Measurements from ENCODE around the gene CX3CL1.

Gene CX3CL1

DNA sequence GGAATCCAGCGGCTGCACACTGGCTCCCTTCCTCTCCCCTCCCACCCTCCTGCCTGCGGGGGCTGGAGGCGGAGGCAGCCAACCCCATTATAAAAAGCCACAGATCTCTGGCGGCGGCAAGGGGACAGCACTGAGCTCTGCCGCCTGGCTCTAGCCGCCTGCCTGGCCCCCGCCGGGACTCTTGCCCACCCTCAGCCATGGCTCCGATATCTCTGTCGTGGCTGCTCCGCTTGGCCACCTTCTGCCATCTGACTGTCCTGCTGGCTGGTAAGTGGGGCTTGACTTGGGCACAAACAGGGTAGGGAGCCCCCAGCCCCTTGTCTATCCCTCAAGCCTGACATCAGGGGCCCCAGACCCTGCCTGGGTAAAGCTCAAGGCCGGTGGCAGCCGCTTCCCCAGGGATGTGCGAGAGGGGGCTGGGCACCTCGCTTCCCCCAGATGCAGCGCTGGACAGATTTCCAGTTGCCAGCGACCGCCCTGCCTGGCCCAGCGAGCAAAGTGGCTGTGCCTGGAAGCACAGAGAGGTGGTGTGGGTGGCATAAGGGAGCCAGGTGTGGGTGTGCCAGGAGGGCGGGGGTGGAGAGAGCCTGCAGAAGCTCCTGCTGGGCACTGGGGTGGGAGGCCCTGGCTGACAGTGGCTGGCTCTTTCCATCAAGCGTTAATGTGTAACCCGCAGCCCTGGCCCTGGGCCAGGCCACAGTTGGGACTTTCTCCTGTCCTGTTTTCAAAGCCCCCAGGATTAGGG, at the start of gene CX3CL1:
Gene CX3CL1, plus strand, starts transcription at position 119 of the 745 bp plus-strand sequence. Its CDS starts 79 bp downstream, at position 198.
- DNase-seq (ENCODE audit: low read depth), result no peak
- TF ChIP-seq, protein P1, sequence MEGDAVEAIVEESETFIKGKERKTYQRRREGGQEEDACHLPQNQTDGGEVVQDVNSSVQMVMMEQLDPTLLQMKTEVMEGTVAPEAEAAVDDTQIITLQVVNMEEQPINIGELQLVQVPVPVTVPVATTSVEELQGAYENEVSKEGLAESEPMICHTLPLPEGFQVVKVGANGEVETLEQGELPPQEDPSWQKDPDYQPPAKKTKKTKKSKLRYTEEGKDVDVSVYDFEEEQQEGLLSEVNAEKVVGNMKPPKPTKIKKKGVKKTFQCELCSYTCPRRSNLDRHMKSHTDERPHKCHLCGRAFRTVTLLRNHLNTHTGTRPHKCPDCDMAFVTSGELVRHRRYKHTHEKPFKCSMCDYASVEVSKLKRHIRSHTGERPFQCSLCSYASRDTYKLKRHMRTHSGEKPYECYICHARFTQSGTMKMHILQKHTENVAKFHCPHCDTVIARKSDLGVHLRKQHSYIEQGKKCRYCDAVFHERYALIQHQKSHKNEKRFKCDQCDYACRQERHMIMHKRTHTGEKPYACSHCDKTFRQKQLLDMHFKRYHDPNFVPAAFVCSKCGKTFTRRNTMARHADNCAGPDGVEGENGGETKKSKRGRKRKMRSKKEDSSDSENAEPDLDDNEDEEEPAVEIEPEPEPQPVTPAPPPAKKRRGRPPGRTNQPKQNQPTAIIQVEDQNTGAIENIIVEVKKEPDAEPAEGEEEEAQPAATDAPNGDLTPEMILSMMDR (IDR thresholded peaks at IDR 0.05; ENCODE audit: control insufficient read depth, insufficient read depth, low read depth, low read length, missing control alignments), result no peak
- H3K4me3 ChIP-seq (ENCODE audit: control insufficient read depth, low read depth, low read length), result no peak within 1 kb of the TSS

DNA sequence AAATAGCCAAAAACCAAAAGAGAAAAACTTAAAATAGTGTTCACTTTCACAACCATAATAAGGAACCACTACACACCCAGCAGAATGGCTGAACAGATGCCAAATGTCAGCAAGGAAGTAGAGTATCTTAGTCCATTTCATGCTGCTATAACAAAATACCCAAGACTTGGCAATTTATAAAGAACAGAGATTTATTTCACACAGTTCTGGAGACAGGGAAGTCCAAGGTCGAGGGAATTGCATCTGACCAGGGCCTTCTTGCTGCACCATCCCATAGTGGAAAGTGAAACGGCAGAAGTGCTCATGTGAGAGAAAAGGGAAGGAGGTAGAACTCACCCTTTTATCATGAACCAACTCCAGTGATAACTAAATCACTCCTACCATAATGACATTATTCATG, 47.5 kb upstream of the CX3CL1 start:
- DNase-seq (ENCODE audit: low read depth), result no peak
- TF ChIP-seq, protein P1 (IDR thresholded peaks at IDR 0.05; ENCODE audit: control insufficient read depth, insufficient read depth, low read depth, low read length, missing control alignments), result no peak
- H3K4me3 ChIP-seq (ENCODE audit: control insufficient read depth, low read depth, low read length), result no peak overlapping the region

DNA sequence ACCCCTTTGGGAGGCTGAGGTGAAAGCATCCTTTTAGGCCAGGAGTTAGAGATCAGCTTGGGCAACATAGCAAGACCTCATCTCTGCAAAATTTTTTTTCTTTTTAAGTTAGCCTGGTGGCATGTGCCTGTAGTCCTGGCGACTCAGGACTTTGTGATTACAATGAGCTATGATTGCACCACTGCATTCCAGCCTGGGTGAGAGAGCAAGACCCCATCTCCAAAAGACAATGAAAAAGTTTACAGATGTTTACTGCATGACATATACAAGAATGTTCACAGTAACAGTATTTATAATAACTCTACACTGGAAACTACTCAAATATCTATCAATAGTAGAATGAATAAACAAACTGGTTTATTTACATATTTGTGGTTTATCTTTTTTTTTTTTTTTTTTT, 46.8 kb upstream of the CX3CL1 start:
- H3K4me3 ChIP-seq (ENCODE audit: control insufficient read depth, low read depth, low read length), result no peak overlapping the region
- TF ChIP-seq, protein P1 (IDR thresholded peaks at IDR 0.05; ENCODE audit: control insufficient read depth, insufficient read depth, low read depth, low read length, missing control alignments), result no peak
- no peak for DNase-seq (ENCODE audit: low read depth)

DNA sequence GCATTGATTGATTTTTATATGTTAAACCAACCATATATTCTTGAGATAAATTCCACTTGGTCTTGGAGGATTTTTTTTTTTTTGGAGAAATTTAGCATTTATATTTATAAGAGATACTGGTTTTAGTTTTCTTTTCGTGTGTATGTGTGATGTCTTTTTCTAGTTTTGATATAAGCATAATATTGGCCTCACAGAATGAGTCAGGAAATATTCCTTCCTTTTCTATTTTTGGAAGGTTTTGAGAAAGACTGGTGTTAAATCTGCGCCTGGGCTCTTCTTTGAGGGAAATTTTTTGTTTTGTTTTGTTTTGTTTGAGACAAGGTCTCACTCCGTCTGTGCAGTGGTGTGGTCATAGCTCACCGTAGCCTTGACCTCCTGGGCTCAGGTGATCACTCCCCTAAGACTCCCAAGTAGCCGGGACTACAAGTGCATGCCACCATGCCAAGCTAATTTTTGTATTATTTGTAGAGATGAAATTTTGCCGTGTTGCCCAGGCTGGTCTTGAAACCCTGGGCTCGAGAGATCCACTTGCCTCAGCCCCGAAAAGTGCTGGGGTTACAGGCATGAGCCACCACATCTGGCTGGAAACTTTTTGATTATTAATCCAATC, 42.5 kb upstream of the CX3CL1 start:
- H3K4me3 ChIP-seq (ENCODE audit: control insufficient read depth, low read depth, low read length), result no peak overlapping the region
- no peak for DNase-seq (ENCODE audit: low read depth)
- TF ChIP-seq, protein P1 (IDR thresholded peaks at IDR 0.05; ENCODE audit: control insufficient read depth, insufficient read depth, low read depth, low read length, missing control alignments), result no peak

DNA sequence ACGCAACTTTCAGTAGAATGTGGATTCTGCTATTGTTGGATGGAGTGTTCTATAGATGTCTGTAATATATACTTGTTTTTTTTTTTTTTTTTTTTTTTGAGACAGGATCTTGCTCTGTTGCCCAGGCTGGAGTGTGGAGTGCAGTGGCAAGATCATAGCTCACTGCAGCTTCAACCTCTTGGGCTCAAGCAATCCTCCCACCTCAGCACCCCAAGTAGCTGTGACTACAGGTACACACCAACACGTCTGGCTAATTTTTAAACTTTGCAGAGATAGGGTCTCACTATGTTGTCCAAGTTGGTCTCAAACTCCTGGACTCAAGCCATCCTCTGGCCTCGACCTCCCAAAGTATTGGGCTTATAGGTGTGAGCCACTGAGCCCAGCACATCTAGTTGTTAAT, 40.9 kb upstream of the CX3CL1 start:
- no peak overlapping the region for H3K4me3 ChIP-seq (ENCODE audit: control insufficient read depth, low read depth, low read length)
- TF ChIP-seq, protein P1 (IDR thresholded peaks at IDR 0.05; ENCODE audit: control insufficient read depth, insufficient read depth, low read depth, low read length, missing control alignments), result no peak
- DNase-seq (ENCODE audit: low read depth), result no peak

DNA sequence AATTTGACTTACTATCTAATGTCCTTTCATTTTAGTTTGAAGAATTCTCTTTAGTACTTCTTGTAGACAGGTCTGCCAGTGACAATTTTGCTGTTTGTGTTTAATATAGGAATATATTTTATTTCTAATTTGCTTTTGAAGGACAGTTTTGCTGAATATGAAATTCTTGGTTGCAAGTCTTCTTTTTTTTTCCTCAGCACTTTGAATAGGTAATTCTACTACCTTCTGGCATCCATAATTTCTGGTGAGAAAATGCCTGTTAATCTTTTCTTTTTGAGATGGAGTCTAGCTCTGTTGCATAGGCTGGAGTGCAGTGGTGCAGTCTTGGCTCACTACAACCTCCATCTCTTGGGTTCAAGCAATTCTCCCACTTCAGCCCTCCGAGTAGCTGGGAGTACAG, 38.9 kb upstream of the CX3CL1 start:
- DNase-seq (ENCODE audit: low read depth), result no peak
- H3K4me3 ChIP-seq (ENCODE audit: control insufficient read depth, low read depth, low read length), result no peak overlapping the region
- TF ChIP-seq, protein P1 (IDR thresholded peaks at IDR 0.05; ENCODE audit: control insufficient read depth, insufficient read depth, low read depth, low read length, missing control alignments), result no peak

All from AG09309 (cell line).